BE2C (cell line): ENCODE results near the gene RASGEF1C.

Experiments used
- DNase-seq: peaks from one replicate; pipeline ENCODE4 v3.0.0-alpha.2; 2020
- H3K27me3 ChIP-seq: fragments of 250-450 bp; sonication (Bioruptor Pico); 2 replicates; pipeline ENCODE4 v1.5.1; 2020; ENCODE audit warnings: mild to moderate bottlenecking
- H3K36me3 ChIP-seq: fragments of 250-450 bp; sonication (Bioruptor Pico); 2 replicates; pipeline ENCODE4 v1.5.1; 2020; ENCODE audit warnings: mild to moderate bottlenecking
- H3K4me1 ChIP-seq: fragments of 250-450 bp; sonication (Bioruptor Pico); 2 replicates; pipeline ENCODE4 v1.5.1; 2020
- H3K4me3 ChIP-seq: 2 replicates; pipeline ENCODE4 v1.5.1; 2011; ENCODE audit warnings: low read depth, low read length
- H3K9me3 ChIP-seq: fragments of 250-450 bp; sonication (Bioruptor Pico); 2 replicates; pipeline ENCODE4 v1.5.1; 2020
- TF ChIP-seq, protein P1 (sequence below): IDR thresholded peaks from 2 replicates; pipeline ENCODE4 v1.5.1; 2012; ENCODE audit warnings: mild to moderate bottlenecking, low read depth, low read length

RASGEF1C gene

DNA sequence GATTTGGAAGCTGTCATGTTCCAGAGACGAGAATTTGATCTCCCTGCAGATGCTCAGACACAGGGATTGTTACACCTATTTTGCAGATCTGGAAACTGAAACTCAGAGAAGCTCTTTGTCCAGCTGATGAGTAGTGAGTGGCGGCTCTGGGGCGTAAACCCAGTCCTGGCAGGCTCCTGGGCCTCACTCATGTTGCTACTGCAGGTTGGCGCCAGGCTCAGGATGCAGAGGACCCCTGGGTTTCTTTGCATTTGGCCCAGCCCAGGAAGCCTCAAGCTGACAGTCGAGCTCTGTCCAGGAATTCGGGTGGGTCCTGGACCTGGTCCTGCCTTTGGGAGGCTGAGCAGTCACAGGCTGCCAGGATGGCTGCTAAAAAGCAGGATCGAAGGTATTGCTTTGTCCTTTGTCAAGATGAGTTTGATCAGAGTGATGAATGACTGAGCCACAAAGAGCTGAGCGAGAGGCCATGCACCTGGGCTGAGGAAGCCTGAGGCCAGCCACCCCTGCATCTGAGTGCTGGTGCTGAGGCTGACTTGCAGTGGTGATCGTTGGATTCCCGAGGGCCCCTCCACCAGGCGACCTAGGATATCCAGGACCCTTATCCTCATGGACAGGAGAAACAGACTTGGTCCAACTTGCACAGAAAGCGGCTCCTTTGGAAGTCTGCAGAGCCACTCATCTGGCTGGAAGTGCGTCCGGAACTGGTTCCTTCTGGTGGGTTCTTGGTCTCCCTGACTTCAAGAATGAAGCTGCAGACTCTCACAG, 129.1 kb downstream of the RASGEF1C start:
- no peaks in the 10 kb centered on the region; the same call in 1 of the 2 replicates for H3K9me3 ChIP-seq
- TF ChIP-seq, protein P1, sequence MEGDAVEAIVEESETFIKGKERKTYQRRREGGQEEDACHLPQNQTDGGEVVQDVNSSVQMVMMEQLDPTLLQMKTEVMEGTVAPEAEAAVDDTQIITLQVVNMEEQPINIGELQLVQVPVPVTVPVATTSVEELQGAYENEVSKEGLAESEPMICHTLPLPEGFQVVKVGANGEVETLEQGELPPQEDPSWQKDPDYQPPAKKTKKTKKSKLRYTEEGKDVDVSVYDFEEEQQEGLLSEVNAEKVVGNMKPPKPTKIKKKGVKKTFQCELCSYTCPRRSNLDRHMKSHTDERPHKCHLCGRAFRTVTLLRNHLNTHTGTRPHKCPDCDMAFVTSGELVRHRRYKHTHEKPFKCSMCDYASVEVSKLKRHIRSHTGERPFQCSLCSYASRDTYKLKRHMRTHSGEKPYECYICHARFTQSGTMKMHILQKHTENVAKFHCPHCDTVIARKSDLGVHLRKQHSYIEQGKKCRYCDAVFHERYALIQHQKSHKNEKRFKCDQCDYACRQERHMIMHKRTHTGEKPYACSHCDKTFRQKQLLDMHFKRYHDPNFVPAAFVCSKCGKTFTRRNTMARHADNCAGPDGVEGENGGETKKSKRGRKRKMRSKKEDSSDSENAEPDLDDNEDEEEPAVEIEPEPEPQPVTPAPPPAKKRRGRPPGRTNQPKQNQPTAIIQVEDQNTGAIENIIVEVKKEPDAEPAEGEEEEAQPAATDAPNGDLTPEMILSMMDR, result no peak
- no peaks in the 10 kb centered on the region for H3K36me3 ChIP-seq
- no peaks in the 10 kb centered on the region for H3K27me3 ChIP-seq
- H3K4me3 ChIP-seq, result no peak overlapping the region
- no peaks in the 10 kb centered on the region for H3K4me1 ChIP-seq
- DNase-seq, result no peak

DNA sequence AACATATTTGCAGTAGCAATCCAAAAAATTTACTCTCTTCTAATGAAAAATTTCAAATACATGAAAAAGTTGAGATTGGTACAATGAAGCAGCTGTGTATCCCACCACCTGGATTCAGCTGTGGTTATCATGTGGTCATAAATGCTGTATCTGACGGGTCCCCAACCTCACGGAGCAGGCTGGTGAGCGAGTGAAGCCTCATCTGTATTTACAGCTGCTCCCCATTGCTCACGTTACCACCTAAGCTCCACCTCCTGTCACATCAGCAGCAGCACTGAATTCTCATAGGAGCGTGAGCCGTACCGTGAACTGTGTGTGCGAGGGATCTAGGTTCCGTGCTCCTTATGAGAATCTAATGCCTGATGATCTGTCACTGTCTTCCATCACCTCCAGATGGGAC, 130.7 kb downstream of the RASGEF1C start:
- Histone ChIP-seq H3K27me3 (no peaks in the 10 kb centered on the region), H3K36me3 (no peaks in the 10 kb centered on the region), H3K4me1 (no peaks in the 10 kb centered on the region), H3K4me3 (no peak overlapping the region), H3K9me3 (no peaks in the 10 kb centered on the region; the same call in 1 of the 2 replicates)
- DNase-seq, result no peak
- TF ChIP-seq, protein P1, result no peak

DNA sequence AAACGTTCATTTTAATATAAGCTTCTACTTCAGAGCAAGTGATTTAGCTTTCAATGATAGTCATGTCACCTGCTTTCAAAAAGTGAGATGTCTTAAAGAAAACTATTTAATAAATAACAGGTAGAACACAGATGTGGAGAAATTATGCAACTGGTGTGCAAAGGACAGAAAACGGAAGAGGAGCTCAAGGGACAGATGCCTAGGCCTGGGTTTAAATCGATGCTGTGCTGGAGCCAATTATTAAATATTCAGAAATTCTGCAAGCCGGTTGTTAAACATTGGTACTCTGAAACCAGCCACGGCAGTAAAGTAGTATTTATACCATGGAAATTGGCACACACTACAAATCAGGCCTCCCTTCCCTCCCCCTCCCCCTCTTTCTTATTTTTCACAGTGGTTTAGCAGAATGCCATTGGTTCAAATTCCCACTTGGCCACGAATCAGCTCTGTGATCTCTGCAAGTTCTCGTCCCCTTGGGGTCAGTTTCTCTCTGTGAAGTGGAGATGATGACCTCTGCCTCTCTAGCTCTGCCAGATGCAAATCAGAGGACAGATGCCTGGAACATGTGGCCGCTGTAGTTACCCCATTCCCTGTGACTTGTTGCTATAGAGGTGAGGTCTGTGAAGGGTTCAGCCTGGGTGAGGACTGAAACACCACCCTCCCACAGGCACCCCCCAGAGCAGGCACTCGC, 131.3 kb downstream of the RASGEF1C start:
- H3K27me3 ChIP-seq, result no peaks in the 10 kb centered on the region
- TF ChIP-seq, protein P1, result no peak
- H3K4me1 ChIP-seq, result no peaks in the 10 kb centered on the region
- no peaks in the 10 kb centered on the region for H3K36me3 ChIP-seq
- no peak for DNase-seq
- H3K9me3 ChIP-seq, result peaks cover 3% of the 10 kb centered on the region
- H3K4me3 ChIP-seq, result no peak overlapping the region

DNA sequence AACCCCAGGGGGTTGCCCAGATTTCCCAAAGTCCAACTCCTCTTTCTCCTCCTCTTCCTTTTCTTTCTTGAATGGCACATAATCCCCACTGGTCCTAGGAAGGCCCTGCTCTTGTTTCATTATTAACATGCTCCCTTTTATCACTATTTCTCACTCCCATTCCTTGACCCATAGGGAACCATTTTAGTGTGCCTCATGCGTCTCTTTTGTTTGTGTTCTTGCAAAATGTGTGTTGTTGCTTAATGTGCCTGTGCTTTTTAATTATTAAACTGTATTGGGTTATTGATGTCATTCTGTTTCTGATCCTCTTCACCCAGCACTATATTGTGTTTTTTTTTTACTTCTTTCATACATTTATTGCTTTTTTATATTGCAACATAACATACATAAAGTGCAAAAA, 133.3 kb downstream of the RASGEF1C start:
- Histone ChIP-seq H3K4me1 (no peaks in the 10 kb centered on the region), H3K9me3 (peaks cover 12% of the 10 kb centered on the region), H3K4me3 (no peak overlapping the region), H3K36me3 (no peaks in the 10 kb centered on the region; the same call in 1 of the 2 replicates), H3K27me3 (peaks cover 12% of the 10 kb centered on the region)
- TF ChIP-seq, protein P1, result no peak
- no peak for DNase-seq

DNA sequence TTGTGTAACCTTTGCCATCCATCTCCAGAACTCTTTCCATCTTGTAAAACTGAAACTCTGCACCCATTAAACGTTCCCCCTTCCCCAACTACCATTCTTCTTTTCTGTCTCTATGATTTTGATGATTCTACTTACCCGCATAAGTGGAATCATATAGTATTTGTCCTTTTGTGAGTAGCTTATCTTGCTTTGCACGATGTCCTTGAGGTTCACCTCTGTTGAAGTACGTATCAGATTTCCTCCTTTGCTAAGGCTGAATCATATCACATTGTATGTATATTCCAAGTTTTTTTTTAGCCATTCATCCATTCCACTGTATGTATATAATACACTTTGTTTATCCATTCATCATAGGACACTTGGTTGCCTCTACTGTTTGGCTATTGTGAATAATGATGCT, 134.5 kb downstream of the RASGEF1C start:
- no peak for DNase-seq
- H3K4me1 ChIP-seq, result no peaks in the 10 kb centered on the region
- H3K27me3 ChIP-seq, result peaks cover 24% of the 10 kb centered on the region
- H3K9me3 ChIP-seq, result peaks cover 12% of the 10 kb centered on the region
- H3K4me3 ChIP-seq, result no peak overlapping the region
- TF ChIP-seq, protein P1, result no peak
- H3K36me3 ChIP-seq, result no peaks in the 10 kb centered on the region; the same call in 1 of the 2 replicates

DNA sequence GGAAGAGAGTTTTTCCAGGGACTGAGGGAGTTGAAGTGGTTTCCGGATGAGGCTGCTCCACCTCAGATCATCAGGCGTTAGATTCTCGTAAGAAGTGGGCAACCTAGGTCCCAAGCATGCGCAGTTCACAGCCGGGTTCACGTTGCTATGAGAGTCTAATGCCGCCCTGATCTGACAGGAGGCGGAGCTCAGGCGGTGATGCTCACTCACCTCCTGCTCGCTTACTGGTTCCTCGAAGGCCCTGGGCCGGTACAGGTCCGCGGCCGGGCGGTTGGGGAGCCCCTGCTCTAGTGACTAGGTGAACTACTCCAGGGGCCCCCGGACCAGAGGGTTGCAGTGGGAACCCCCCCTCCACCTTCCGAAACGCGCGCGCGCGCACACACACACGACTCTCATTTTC, 136.5 kb downstream of the RASGEF1C start:
- no peak overlapping the region for H3K4me3 ChIP-seq
- H3K27me3 ChIP-seq, result peaks cover 24% of the 10 kb centered on the region
- no peak for DNase-seq
- H3K36me3 ChIP-seq, result no peaks in the 10 kb centered on the region; the same call in 1 of the 2 replicates
- H3K4me1 ChIP-seq, result no peaks in the 10 kb centered on the region
- peaks cover 12% of the 10 kb centered on the region for H3K9me3 ChIP-seq
- TF ChIP-seq, protein P1, result no peak
